Mammary epithelial cell (primary cell): ENCODE results near the gene SLC16A3.

Experiments
- EZH2 ChIP-seq: IDR thresholded peaks from 2 replicates; pipeline ENCODE4 v1.6.1; 2012; ENCODE audit warnings: low read length, inconsistent platforms, borderline replicate concordance
- TF ChIP-seq, protein P1 (sequence below), 2 donors: IDR thresholded peaks in 1 of 2; conservative IDR thresholded peaks in 1 of 2; 2 replicates each; pipeline ENCODE4 v1.5.1; 2011 to 2012; ENCODE audit warnings: inconsistent platforms in 2 of 2, low read length in 2 of 2, mild to moderate bottlenecking in 2 of 2, control low read depth in 1 of 2, low read depth in 1 of 2; ENCODE audit not compliant: insufficient read depth in 1 of 2; ENCODE audit errors: extremely low read depth in 1 of 2

DNA sequence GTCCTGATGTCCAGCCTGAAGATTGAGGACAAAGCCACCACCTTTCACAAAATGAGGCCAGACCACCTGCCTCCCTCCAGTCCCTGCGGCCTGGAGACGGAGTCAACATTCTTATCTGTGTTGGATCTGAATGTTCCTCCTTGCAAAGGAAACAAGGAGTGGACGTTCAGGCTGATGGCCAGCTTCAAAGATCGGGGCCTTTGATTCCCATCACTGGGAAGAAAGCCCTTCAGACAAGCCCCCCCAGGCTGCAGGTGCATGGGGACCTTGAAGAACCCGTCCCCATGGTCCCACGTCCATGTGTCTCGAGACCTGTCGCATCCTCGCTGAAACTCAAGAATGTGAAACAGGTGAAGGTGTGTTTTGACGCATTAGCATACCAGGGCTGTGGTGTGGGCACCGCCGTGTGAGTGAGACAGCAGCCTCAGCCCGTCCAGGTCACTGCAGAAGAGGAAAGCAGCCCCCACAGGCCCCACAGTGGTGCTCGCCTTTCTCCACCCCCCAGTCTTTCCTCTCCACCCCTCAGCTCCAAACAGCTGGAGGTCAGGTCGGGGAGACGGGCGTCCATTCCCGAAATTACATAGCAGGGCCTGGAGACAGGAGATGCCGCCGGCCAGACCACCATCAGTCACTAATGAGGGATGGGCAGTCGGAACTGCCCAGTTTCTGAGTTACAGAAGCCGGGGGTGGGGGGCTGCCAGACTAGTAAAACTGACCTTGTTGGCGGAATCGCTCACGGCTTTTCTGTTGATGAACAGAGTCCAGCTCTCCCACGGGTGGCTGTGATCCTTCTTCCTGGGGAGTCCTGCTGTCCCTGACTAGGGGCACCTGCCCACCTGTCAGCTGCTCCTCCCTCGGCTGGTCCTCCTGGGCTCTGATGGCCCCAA is 45.5 kb downstream of the SLC16A3 start:
- TF ChIP-seq, protein P1, sequence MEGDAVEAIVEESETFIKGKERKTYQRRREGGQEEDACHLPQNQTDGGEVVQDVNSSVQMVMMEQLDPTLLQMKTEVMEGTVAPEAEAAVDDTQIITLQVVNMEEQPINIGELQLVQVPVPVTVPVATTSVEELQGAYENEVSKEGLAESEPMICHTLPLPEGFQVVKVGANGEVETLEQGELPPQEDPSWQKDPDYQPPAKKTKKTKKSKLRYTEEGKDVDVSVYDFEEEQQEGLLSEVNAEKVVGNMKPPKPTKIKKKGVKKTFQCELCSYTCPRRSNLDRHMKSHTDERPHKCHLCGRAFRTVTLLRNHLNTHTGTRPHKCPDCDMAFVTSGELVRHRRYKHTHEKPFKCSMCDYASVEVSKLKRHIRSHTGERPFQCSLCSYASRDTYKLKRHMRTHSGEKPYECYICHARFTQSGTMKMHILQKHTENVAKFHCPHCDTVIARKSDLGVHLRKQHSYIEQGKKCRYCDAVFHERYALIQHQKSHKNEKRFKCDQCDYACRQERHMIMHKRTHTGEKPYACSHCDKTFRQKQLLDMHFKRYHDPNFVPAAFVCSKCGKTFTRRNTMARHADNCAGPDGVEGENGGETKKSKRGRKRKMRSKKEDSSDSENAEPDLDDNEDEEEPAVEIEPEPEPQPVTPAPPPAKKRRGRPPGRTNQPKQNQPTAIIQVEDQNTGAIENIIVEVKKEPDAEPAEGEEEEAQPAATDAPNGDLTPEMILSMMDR (conservative IDR thresholded peaks at IDR 0.05 in 1 of 2, IDR thresholded peaks at IDR 0.05 in 1 of 2; ENCODE audit: extremely low read depth in 1 of 2, insufficient read depth in 1 of 2, low read depth in 1 of 2, low read length in 2 of 2): no peak
- TF ChIP-seq EZH2: no peak
